ENCODE measurements around the gene ARF3. TPM values are rescaled to one million over a fixed set of nuclear protein-coding genes. Genes with fewer than 3 reads are reported as not detected.
A peak's percentile ranks its signal among the peaks of the same experiment; 100 is the strongest.

Gene ARF3
- total RNA-seq, 1 experiment from 2014 or later, result 224 TPM

- no TSS peak for BruUV-seq (replicated peaks)
- Histone ChIP-seq H3K4me3 (ENCODE audit: low read depth in 2 of 2, low read length in 2 of 2) (peak overlapping the region; percentile 8 to 31; a peak in 3 of 4 replicates), H3K27me3 (ENCODE audit: control insufficient read depth, insufficient read depth, low read length) (peaks cover 18% of the 10 kb centered on the region), H3K36me3 (ENCODE audit: control insufficient read depth, insufficient read depth, low read length) (no peaks in the 10 kb centered on the region), H3K27ac (ENCODE audit: low read length) (no peak overlapping the region), H3K9me3 (ENCODE audit: control insufficient read depth, insufficient read depth, low read depth, low read length) (no peaks in the 10 kb centered on the region), H3K4me1 (ENCODE audit: control insufficient read depth, insufficient read depth, low read length) (peaks cover 9% of the 10 kb centered on the region)
- DNase-seq (ENCODE audit: low read depth, low spot score) (no peak), ATAC-seq (peak; percentile 56)
- in situ Hi-C loops (cut with HindIII; ENCODE audit: low pct_unique_long_range_greater_than_20kb, low sequenced_read_pairs) (no loop called here), intact Hi-C loops (cut with micrococcal nuclease; ENCODE audit: unreplicated experiment) (no loop called here)
- POLR2A ChIA-PET, result interaction anchor here (0.6 kb wide), 1 partner anchor 784 kb away, joined by 10 read pairs; no protein-coding TSS in a partner anchor
- CTCF ChIA-PET, result interaction anchor here (0.7 to 1.2 kb wide), 3 partner anchors 13 to 129 kb away, joined by 3 to 7 read pairs (median 5); partner anchors contain the start of gene DDX23
- TF ChIP-seq SIN3A (IDR thresholded peaks at IDR 0.05; ENCODE audit: borderline replicate concordance, insufficient read depth, low read depth, low read length), result no peak
- TF ChIP-seq, protein P1, sequence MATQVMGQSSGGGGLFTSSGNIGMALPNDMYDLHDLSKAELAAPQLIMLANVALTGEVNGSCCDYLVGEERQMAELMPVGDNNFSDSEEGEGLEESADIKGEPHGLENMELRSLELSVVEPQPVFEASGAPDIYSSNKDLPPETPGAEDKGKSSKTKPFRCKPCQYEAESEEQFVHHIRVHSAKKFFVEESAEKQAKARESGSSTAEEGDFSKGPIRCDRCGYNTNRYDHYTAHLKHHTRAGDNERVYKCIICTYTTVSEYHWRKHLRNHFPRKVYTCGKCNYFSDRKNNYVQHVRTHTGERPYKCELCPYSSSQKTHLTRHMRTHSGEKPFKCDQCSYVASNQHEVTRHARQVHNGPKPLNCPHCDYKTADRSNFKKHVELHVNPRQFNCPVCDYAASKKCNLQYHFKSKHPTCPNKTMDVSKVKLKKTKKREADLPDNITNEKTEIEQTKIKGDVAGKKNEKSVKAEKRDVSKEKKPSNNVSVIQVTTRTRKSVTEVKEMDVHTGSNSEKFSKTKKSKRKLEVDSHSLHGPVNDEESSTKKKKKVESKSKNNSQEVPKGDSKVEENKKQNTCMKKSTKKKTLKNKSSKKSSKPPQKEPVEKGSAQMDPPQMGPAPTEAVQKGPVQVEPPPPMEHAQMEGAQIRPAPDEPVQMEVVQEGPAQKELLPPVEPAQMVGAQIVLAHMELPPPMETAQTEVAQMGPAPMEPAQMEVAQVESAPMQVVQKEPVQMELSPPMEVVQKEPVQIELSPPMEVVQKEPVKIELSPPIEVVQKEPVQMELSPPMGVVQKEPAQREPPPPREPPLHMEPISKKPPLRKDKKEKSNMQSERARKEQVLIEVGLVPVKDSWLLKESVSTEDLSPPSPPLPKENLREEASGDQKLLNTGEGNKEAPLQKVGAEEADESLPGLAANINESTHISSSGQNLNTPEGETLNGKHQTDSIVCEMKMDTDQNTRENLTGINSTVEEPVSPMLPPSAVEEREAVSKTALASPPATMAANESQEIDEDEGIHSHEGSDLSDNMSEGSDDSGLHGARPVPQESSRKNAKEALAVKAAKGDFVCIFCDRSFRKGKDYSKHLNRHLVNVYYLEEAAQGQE (IDR thresholded peaks at IDR 0.05; ENCODE audit: insufficient read depth in 1 of 2, low read depth in 2 of 2, low read length in 1 of 2), result no peak
- TF ChIP-seq, protein P2, sequence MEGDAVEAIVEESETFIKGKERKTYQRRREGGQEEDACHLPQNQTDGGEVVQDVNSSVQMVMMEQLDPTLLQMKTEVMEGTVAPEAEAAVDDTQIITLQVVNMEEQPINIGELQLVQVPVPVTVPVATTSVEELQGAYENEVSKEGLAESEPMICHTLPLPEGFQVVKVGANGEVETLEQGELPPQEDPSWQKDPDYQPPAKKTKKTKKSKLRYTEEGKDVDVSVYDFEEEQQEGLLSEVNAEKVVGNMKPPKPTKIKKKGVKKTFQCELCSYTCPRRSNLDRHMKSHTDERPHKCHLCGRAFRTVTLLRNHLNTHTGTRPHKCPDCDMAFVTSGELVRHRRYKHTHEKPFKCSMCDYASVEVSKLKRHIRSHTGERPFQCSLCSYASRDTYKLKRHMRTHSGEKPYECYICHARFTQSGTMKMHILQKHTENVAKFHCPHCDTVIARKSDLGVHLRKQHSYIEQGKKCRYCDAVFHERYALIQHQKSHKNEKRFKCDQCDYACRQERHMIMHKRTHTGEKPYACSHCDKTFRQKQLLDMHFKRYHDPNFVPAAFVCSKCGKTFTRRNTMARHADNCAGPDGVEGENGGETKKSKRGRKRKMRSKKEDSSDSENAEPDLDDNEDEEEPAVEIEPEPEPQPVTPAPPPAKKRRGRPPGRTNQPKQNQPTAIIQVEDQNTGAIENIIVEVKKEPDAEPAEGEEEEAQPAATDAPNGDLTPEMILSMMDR (IDR thresholded peaks at IDR 0.05), result peak; percentile 70
These were observed 23.9 kb upstream of the ARF3 start for GRCh38 chr12:48980953-48981756.

GRCh38 chr12:48980389-48980952 is 23.2 kb upstream of the ARF3 start:
- DNase-seq (ENCODE audit: low read depth, low spot score), result no peak
- no peak overlapping the region for H3K27ac ChIP-seq (ENCODE audit: low read length)
- ChIA-PET CTCF (interaction anchor here (1.2 kb wide), 1 partner anchor 14 kb away, joined by 5 read pairs; no protein-coding TSS in a partner anchor), POLR2A (interaction anchor here (0.6 kb wide), 1 partner anchor 785 kb away, joined by 10 read pairs; no protein-coding TSS in a partner anchor)
- H3K36me3 ChIP-seq (ENCODE audit: control insufficient read depth, insufficient read depth, low read length), result no peaks in the 10 kb centered on the region
- TF ChIP-seq SIN3A (IDR thresholded peaks at IDR 0.05; ENCODE audit: borderline replicate concordance, insufficient read depth, low read depth, low read length) (no peak), POLR2AphosphoS5 (IDR thresholded peaks at IDR 0.05; ENCODE audit: low read depth, low read length) (no peak), TCF7L2 (IDR thresholded peaks at IDR 0.05; ENCODE audit: low read depth, low read length) (no peak)
- TF ChIP-seq, protein P2 (IDR thresholded peaks at IDR 0.05), result no peak
- TF ChIP-seq, protein P1 (IDR thresholded peaks at IDR 0.05; ENCODE audit: insufficient read depth in 1 of 2, low read depth in 2 of 2, low read length in 1 of 2), result no peak
- peak; percentile 7; the same call in 1 of the 2 replicates for ATAC-seq
- peaks cover 9% of the 10 kb centered on the region for H3K4me1 ChIP-seq (ENCODE audit: control insufficient read depth, insufficient read depth, low read length)
- H3K9me3 ChIP-seq (ENCODE audit: control insufficient read depth, insufficient read depth, low read depth, low read length), result no peaks in the 10 kb centered on the region
- in situ Hi-C loops (cut with HindIII; ENCODE audit: low pct_unique_long_range_greater_than_20kb, low sequenced_read_pairs), result no loop called here
- peak overlapping the region in 1 of 2 experiments; percentile 31; a peak in 1 of 4 replicates for H3K4me3 ChIP-seq (ENCODE audit: low read depth in 2 of 2, low read length in 2 of 2)
- H3K27me3 ChIP-seq (ENCODE audit: control insufficient read depth, insufficient read depth, low read length), result peaks cover 18% of the 10 kb centered on the region
- intact Hi-C loops (cut with micrococcal nuclease; ENCODE audit: unreplicated experiment), result no loop called here
- no TSS peak for BruUV-seq (replicated peaks)

Measured in Panc1 (cell line).